22Rv1 (cell line): ENCODE measurements around the gene KIAA0753.

Experiments used
- CTCF ChIP-seq: fragments of 450-650 bp; IDR thresholded peaks from 2 replicates; pipeline ENCODE4 v1.5.1; 2017; ENCODE audit warnings: mild to moderate bottlenecking
- ZFX ChIP-seq: fragments of 450-650 bp; IDR thresholded peaks from 2 replicates; pipeline ENCODE4 v1.6.1; 2017; ENCODE audit warnings: antibody characterized with exemption, borderline replicate concordance

- no peak for TF ChIP-seq CTCF
- TF ChIP-seq ZFX: no peak
These were observed 41.2 kb upstream of the KIAA0753 start for GRCh38 chr17:6681671-6682070.
